GM18951 (cell line): ENCODE results near the gene INVS.
"Not testable (repeated sequence)": the region's sequence is repeated elsewhere in the genome, so short reads cannot be mapped to it uniquely, and the experiment has no call there.

ENCODE experiments used
- POLR2A ChIP-seq: IDR thresholded peaks from 4 replicates; pipeline ENCODE4 v1.6.1; 2011; ENCODE audit warnings: mild to moderate bottlenecking; ENCODE audit not compliant: insufficient read length, insufficient read depth; ENCODE audit errors: extremely low read depth
- in situ Hi-C: fragments of 300-500 bp; cut with MboI; formaldehyde crosslinking; loops from one replicate; pipeline ENCODE4 v1.12.0; 2022; ENCODE audit warnings: low sequenced_read_pairs, mixed read lengths, inconsistent platforms; ENCODE audit not compliant: unreplicated experiment

The INVS gene

DNA sequence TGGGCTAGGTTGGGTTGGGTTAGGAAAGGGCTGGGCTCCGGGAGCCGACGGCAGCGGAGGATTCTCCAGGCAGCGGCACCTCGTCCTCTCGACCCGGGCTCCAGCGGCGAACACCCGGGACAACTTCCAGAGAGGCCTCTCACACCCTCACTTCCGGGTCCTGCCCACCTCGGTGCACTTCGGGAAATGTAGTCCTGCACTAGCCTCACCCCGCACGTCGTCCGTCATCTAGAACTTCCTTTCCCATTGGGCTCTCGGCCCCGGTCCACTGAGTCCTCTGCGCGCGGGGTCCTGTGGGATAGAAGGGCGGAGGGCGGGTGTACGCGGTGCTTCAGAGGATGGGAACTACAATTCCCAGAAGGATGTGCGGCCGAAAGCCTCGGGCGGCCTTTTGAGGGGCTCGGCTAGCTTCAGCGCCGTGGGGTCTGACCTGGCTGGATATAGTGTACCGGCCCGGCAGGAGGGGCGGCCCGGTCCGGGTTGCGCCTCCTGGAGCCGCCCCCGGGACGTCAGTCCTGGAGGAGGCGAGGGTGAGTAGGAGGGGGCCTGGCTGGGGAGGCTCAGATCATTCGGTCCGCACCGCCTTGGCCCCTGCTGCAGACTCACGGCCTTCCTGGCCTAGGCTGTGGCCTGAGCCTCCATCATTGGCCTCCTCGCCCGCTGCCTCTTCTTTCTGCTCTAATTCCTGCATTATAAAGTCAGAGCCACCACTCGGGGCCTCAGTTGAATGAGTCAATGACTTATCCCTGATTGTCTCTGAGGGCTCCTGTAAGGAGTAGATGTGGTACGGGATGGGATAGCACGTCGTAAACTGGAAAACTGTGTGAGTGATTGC, at the start of gene INVS, which contains the start of gene ERP44:
INVS (plus strand) TSS at position 357 of the 835 bp plus-strand sequence. CDS start 5,279 bp downstream, outside the sequence.
ERP44 (minus strand) TSS at position 114 of the 835 bp plus-strand sequence. CDS start 160 bp downstream, outside the sequence.
- in situ Hi-C loops = no loop called here
- TF ChIP-seq POLR2A = peak; percentile 89

DNA sequence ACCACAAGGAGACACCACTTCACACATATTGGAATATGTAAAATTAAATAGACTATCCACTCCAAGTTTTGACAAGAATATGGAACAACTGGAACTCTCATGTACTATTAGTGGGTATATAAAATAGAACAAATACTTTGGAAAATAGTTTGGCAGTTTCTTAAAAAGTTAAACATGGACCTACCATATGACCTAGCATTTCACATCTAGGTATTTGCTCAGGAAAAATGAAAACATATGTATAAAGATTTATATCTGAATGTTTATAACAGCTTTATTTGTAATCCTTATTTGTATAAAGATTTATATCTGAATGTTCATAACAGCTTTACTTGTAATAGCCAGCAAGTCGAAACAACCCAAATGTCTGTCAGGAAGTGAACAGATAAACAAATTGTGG, 49.5 kb upstream of the INVS start:
- in situ Hi-C loops = loop anchor here (25.0 kb wide), 1 partner anchor 263 kb away; no protein-coding TSS in a partner anchor
- no peak for TF ChIP-seq POLR2A

DNA sequence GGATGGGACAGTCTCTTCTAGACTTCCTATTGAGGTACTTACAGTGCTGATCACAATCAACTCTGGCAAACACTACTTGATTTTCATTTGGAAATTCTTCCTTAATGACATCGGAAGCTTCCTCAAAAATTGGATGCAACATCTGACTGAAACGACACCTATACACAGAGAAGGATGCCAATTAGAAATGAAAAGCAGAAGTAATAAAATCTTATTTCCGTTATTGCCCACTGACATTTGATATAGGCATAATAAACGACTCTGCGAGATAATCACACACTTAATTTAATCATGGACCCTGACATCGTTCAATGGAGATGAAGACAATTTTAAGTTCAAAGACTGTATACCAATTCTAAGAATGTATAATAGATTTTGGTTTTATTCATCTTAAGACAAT, 46.7 kb upstream of the INVS start:
- TF ChIP-seq POLR2A = no peak
- in situ Hi-C loops = no loop called here

- TF ChIP-seq POLR2A = no peak
- in situ Hi-C loops = no loop called here
These were observed 42.5 kb upstream of the INVS start for GRCh38 chr9:100056561-100056960.

DNA sequence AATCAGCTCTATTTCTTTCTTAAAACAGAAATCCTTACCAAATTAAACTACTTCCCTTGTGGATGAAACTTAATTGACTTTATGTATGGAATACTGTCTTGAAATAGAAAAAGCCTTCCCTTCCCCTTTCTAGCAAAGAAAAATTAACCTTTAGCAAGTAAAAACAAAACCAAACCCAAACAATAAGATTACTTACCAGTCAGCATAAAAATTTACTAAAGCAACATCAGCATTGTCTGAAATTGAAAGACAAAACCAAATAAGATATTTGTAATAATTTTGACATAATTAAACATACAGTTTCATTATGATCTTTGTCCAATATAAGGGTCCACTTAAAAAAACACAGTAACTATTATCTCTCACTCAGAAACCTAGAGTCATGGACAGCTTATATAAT, 41.4 kb upstream of the INVS start:
- TF ChIP-seq POLR2A = no peak
- in situ Hi-C loops = no loop called here

DNA sequence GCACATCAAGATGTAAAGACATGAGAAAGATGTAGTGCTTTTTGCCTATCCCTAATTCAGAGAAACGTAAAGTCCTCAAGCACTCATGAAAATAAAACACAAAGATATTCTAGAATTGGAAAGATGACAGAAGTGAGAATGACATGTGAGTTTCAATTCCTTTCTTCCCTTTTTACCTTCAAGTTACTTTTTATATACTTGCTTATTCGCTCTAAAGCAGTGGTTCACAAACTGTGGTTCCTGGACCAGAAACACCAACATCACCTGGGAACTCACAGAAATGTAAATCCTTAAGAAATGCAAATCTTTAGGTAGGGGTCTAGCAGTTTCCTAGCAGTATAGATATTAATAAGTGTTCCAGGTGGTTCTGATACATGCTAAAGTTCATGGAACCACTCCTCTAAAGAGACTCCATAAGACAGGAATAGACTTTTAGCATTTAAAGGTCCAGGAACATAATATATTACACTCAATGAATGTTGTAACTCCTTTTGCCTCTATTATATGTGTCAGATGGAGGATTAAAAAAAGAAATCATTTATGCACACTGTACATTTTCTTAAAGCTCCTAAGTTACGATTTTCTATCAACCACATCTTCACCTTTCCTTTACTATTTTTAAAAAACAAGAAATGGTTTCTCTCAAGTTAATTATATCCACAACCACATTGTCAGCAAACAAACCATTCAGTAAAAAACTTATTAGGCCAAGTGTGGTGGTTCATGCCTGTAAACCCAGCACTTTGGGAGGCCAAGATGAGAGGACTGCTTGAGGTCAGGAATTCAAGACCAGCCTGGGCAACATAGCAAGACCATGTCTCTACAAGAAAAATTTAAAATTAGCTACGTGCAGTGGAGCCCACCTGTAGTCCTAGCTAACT, 40.1 kb upstream of the INVS start:
- in situ Hi-C loops = no loop called here
- TF ChIP-seq POLR2A = no peak

DNA sequence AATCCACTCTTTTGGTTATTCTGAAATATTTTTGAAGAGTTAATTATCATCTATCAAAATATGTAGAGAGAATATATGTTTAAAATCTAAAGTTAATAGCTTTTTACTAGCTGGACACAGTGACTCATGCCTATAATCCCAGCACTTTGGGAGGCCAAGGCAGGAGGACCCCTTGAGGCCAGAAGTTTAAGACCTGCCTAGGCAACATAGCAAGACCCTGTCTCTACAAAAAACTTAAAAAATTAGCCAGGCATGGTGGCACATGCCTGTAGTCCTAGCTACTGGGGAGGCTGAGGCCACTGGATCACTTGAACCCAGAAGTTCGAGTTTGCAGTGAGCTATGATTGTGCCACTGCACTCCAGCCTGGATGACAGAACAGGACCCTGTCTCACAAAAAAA, 36.4 kb upstream of the INVS start:
- in situ Hi-C loops = not testable (repeated sequence)

DNA sequence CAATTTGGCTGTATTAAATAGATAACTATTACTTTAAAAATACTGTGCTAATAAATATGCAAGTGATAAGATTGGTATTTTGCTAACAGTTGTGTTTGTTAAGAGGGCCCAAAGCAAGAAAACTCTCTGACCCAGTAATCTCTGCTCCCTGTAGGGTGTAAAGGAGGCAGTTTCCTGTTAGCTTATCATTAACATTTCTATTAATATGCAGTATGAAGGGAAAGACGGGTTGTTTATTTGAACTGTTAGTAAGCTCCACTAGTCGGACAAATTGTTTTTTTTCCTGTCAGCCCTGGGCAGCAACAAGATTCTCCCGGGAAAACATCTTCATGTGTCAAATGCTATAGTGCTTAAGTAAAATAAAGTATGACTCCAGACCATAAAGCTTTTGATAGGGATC, 35.9 kb upstream of the INVS start:
- in situ Hi-C loops = no loop called here
- TF ChIP-seq POLR2A = no peak

DNA sequence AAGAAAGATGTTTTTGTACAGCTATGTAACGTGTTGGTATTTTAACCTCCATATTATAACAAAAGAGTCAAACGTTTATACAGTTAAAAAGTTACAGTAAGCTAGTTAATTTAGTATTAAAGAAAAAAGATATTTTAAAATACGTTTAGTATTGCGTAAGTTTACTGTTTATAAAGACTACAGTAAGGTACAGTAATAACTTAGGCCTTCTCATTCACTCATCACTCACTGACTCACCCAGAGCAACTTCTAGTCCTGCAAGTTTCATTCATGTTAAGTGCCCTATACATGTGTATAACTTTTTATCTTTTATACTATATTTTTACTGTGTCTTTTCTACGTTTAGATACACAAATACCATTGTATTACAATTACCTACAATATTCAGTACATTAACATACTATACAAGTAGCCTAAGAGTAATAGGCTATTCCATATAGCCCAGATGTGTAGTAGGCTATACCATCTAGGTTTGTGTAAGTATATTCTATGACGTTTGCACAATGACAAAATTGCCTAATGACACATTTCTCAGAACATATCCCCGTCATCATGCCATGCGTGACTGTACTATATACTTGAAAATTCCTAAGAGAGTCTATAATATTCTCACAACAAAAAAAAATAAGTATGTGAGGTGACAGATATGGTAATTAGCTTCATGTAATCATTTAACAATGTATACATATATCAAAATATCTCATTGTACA, 34.0 kb upstream of the INVS start:
- in situ Hi-C loops = no loop called here
- no peak for TF ChIP-seq POLR2A

DNA sequence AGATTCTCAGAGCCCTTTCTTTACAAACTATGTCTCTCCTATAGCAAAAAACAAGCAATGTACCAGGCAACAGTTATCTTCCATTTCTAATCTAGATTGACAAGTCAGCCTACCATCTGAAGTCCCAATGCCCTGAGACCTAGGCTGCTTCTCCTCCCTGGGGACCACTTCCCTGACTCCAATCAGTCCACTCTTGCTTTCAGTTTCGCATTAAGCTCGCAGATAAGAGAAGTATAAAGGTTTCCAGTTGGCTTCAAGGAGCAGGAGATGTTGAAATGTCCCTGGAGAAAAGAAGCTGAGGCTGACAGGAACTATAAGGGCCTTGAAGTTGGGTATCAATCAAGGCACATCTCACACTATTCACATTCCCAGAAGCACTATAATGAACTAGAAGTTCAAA, 32.5 kb upstream of the INVS start:
- TF ChIP-seq POLR2A = no peak
- in situ Hi-C loops = no loop called here

GRCh38 chr9:100067990-100068389, 31.1 kb upstream of the INVS start:
- in situ Hi-C loops = not testable (repeated sequence)

- in situ Hi-C loops = not testable (repeated sequence)
These were observed 30.0 kb upstream of the INVS start for GRCh38 chr9:100069068-100069467.
